HG03575 (cell line): ENCODE measurements around the gene WDR27.
"Not testable (repeated sequence)": the region's sequence is repeated elsewhere in the genome, so short reads cannot be mapped to it uniquely, and the experiment has no call there.

Experiments used
- ATAC-seq: cut with Tn5 transposase; IDR thresholded peaks from one replicate; pipeline ENCODE4 v1.9.1; 2021; ENCODE audit not compliant: unreplicated experiment, insufficient number of reproducible peaks, low FRiP score; ENCODE audit errors: extremely low read depth

WDR27 gene

DNA sequence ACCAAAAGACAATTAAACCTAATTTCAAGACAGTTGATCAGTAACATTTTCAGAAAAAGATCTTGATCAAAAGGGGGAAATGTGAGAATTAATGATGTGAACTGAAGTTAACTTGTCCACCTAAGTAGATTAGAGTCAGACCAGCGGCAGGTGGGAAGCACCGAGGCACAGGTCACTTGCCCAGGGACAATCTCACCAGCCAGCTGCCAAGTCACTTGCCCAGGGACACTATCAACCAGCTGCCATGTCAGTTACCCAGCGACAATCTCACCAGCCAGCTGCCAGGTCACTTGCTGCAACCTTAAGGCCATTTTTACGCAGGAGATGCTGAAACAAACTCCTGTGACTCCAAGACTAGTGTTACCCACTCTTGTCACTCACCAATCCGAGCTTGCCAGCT is 260.5 kb downstream of the WDR27 start:
- no peak for ATAC-seq

DNA sequence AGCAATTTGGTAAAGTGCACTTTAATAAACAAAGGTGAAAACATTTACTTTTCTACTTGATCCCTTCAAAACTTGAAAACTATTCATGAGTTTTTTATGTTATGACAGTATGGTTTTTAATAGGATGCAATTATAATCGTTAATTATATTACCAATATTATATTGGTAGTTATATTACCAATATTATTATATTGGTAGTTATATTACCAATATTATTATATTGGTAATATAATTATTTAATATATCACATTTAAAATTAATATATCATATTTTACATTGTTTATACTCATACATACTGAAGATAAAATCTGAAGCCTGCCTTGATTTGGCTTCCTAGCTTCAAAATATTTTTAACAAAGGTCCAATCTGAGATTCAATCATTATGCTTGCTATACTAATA is 262.1 kb downstream of the WDR27 start:
- ATAC-seq = no peak

GRCh38 chr6:169434554-169434953 is 267.3 kb downstream of the WDR27 start:
- not testable (repeated sequence) for ATAC-seq

DNA sequence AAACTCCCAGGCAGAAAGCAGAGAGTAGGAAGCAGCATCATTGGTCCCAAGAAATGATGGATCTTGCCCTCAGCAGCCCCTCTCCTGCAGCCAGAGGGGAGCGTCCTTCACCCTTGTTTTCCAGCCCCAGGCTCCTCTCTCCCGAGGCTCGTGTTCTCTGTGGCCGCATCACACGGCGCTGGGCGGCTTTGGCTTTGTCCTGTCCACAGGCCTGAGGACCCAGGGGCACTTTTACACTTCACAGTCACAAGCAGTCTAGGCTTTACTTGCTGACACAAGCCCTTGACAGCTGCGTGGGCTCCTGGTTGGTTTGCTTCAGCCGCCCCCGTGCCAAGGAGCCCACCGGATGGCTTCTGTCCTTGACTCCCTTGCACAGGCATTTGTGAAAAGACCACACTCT is 272.8 kb downstream of the WDR27 start:
- ATAC-seq = no peak

GRCh38 chr6:169428532-169428931 is 273.3 kb downstream of the WDR27 start:
- ATAC-seq = no peak

GRCh38 chr6:169427856-169428255 is 274.0 kb downstream of the WDR27 start:
- ATAC-seq = no peak

GRCh38 chr6:169426611-169427010 is 275.2 kb downstream of the WDR27 start:
- no peak for ATAC-seq

DNA sequence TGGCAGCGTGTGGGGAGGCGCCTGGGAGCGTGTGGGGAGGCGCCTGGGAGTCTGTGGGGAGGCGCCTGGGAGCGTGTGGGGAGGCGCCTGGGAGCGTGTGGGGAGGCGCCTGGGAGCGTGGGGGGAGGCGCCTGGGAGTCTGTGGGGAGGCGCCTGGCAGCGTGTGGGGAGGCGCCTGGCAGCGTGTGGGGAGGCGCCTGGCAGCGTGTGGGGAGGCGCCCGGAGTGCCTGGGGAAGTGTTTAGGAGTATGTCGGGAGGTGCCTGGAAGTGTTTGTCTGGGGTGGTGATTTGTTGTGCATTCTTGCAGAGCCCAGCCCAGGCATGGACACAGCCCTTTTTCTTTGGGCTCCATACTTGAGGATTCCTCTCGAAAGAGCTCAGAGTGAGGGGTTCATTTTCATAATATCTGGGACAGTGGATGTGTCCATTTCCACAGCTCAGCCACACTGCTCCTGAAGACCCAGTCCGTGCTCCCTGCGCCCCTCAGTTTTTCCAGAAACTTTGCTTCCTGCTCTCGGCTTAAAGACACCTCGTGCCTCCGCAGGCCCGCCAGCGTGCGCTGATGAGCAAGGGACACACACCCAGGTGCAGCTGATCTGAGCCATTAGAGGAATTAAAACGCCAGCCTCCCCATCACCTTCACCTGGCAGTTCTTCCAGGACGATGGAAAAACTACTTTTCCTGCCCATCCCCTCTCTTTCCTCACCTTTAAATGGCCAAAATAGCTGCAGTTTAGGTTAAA is 276.0 kb downstream of the WDR27 start:
- no peak for ATAC-seq

DNA sequence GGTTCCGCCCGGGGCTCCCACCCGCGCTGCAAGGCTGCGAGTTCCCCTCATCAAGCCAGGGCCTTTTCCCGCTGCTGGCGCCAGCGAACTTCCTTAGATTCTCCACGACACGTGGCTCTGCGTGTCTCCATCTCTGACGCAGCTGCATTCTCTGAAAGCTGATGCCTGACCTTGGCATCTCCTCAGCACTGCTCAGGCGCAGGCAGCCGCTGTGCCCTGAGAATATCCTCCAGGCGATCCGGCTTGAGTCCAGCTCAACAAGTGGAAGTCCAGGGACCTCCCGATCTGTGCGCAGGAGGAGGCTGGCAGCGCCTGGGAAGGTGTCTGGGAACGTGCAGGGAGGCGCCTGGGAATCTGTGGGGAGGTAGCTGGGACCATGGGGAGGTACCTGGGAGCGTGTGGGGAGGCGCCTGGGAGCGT is 277.0 kb downstream of the WDR27 start:
- ATAC-seq = no peak

- ATAC-seq = no peak
These were observed 277.6 kb downstream of the WDR27 start for GRCh38 chr6:169424149-169424804.

- ATAC-seq = no peak
These were observed 280.1 kb downstream of the WDR27 start for GRCh38 chr6:169421586-169422264.

- no peak for ATAC-seq
These were observed 280.8 kb downstream of the WDR27 start for GRCh38 chr6:169420912-169421543.

GRCh38 chr6:169417101-169417500 is 284.7 kb downstream of the WDR27 start:
- ATAC-seq = no peak

DNA sequence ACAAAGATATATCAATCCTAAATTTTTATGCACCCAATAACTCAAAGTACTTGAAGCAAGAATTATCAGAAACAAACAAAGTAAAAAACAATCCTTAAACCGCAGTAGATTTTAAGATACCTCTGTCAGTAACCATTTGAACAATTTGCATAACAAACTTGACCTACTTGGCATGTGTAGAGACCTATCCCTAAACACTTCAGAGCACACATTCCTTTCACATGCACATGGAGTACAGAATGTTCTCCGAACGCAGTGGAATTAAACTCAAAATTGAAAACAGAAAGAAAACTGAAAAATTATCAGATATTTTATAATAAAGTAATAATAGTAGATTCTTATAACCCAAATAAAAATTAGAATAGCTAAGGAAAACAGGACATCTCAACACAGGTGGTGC is 285.6 kb downstream of the WDR27 start:
- ATAC-seq = no peak

- ATAC-seq = no peak
These were observed 286.6 kb downstream of the WDR27 start for GRCh38 chr6:169415179-169415578.

DNA sequence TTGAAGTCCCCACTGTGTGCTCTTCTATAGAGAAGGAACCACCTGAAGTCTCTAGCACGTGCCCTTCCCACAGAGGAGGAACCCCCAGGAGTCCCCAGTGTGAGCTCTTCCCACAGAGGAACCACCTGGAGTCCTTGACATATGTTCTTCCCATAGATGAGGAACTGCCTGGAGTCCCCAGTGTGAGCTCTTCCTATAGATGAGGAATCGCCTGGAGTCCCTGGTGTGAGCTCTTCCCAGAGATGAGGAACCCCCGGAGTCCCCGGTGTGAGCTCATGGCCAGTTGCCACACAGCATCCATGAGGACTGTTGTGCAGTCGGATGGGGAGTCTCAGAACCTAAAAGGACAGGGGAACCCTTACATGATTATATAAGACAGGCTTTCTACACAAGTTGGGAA is 290.1 kb downstream of the WDR27 start:
- ATAC-seq = no peak

DNA sequence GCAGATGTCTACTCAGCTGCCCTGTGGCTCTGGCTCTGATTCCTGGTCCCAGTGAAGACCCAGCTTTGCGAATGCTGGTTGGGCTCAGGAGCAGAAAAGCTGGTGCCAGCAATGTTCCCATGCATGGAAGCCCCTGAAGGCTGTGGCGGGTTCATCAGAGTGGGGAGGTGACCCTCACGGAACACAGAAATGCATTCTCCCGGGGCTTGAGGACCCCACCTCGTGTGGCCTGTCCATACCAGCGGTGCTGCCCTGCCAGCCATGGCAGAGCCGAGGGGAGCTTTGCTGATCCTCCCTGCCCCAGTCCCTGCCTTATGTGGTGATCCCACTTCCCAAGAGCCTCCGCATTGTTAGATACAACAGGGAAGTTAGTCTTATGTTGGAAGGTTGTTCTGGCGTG is 290.5 kb downstream of the WDR27 start:
- ATAC-seq = no peak

GRCh38 chr6:169409742-169410312 is 292.0 kb downstream of the WDR27 start:
- no peak for ATAC-seq

DNA sequence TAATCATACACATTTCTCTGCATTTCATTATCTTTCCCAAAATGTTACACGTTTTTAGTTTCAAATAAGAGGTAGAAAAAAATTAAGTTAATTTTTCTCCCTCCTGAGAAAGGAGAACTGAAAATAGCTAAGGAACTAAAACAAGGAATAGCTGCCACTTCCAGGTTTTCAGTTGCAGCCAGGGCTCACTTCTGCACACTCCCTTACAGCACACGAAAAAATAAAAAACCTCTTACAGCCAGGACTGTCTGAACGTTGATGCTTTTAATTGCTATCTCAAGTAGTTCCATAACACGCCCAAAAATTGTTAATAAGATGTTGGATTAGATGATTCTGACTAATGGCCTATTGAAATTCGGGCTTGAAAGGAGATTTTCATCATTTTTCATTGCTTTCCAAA is 294.5 kb downstream of the WDR27 start:
- ATAC-seq = no peak
